ENCODE data around the gene JKAMP.
A peak's percentile ranks its signal among the peaks of the same experiment; 100 is the strongest.
"Not testable (repeated sequence)": the region's sequence is repeated elsewhere in the genome, so short reads cannot be mapped to it uniquely, and the experiment has no call there.

Gene JKAMP

GRCh38 chr14:59483819-59484638 lies at the start of gene JKAMP, which contains the start of gene L3HYPDH:
JKAMP (plus strand) TSS chr14:59484517; CDS start chr14:59484590, 73 bp downstream.
L3HYPDH (minus strand) TSS chr14:59484408; CDS start chr14:59484316, 92 bp downstream.
- peak; percentile 98 for DNase-seq

GRCh38 chr14:59435101-59435500 lies 49.2 kb upstream of the JKAMP start:
- DNase-seq, result no peak

GRCh38 chr14:59435987-59436386 lies 48.3 kb upstream of the JKAMP start:
- no peak for DNase-seq

GRCh38 chr14:59438195-59438647 lies 46.1 kb upstream of the JKAMP start:
- no peak for DNase-seq

- DNase-seq, result no peak
These were observed 44.9 kb upstream of the JKAMP start for GRCh38 chr14:59439256-59439965.

GRCh38 chr14:59448673-59449072 lies 35.6 kb upstream of the JKAMP start:
- DNase-seq, result not testable (repeated sequence)

- no peak for DNase-seq
These were observed 33.6 kb upstream of the JKAMP start for GRCh38 chr14:59450716-59451115.

GRCh38 chr14:59451849-59452248 lies 32.5 kb upstream of the JKAMP start:
- no peak for DNase-seq

- DNase-seq, result no peak
These were observed 30.2 kb upstream of the JKAMP start for GRCh38 chr14:59454139-59454538.

GRCh38 chr14:59455411-59455810 lies 28.9 kb upstream of the JKAMP start:
- no peak for DNase-seq

GRCh38 chr14:59458486-59458885 lies 25.8 kb upstream of the JKAMP start:
- DNase-seq, result no peak

GRCh38 chr14:59460378-59460777 lies 23.9 kb upstream of the JKAMP start:
- DNase-seq, result no peak

GRCh38 chr14:59461891-59462290 lies 22.4 kb upstream of the JKAMP start:
- no peak for DNase-seq

GRCh38 chr14:59463787-59464485 lies 20.4 kb upstream of the JKAMP start:
- DNase-seq, result no peak

- no peak for DNase-seq
These were observed 19.6 kb upstream of the JKAMP start for GRCh38 chr14:59464486-59465315.

GRCh38 chr14:59465316-59466135 lies 18.8 kb upstream of the JKAMP start, which contains the start of gene GPR135:
GPR135 (minus strand) TSS chr14:59465380; CDS start chr14:59465226, 154 bp downstream.
- DNase-seq, result no peak

- DNase-seq, result no peak
These were observed 10.1 kb upstream of the JKAMP start for GRCh38 chr14:59474172-59474571.

- DNase-seq, result no peak
These were observed 8.6 kb upstream of the JKAMP start for GRCh38 chr14:59475709-59476108.

- DNase-seq, result no peak
These were observed 5.8 kb upstream of the JKAMP start for GRCh38 chr14:59478540-59478939.

- no peak for DNase-seq
These were observed 4.2 kb upstream of the JKAMP start for GRCh38 chr14:59480166-59480565.

GRCh38 chr14:59481407-59481806 lies 2.9 kb upstream of the JKAMP start:
- DNase-seq, result no peak
